HG03135 (cell line): ENCODE measurements around the gene CACNG4.

Source experiments
- ATAC-seq: cut with Tn5 transposase; IDR thresholded peaks from one replicate; pipeline ENCODE4 v1.9.1; 2021; ENCODE audit warnings: mild to moderate bottlenecking, moderate library complexity; ENCODE audit not compliant: unreplicated experiment

The CACNG4 gene

GRCh38 chr17:66963909-66964771, at the start of gene CACNG4:
TSS of gene CACNG4 (plus strand) at chr17:66964707. CDS start at chr17:66964912, 205 bp downstream.
- no peak for ATAC-seq

DNA sequence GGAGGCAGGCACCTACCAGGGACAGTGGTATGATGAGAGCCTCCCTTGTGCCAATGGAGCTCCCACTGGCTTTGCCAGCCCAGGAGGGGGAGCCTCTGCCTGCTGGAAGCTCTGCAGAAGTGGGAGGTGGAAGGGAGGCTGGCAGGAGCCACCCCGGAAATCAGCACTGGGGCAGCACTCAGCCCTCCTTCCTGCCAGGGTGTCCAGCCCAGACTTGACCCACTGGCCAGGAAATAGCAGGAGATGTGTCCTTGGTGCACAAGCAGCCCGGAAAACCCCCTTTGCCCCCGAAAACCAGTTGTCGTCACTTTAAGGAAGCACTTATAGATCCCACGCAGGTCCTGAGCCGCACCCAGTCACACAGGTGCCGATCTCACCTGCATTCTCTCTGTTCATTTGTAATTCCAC, 49.3 kb upstream of the CACNG4 start:
- ATAC-seq = no peak

DNA sequence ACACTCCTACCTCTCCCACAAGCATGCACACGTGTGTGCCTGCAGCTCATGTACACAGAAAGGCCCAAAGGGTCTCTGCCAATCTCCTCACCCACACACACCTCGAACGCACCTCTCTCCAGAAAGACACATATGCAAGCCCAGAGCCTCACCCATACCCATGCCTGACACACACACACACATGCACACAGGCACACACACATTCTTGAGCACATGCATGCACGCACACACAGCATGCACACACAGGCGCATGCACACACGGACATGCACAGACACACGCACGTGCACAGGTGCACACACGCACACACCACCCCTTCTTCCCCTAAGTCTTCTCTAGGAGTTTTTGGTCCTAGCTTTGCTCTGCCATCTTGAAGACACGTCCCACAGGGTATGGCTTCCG, 48.7 kb upstream of the CACNG4 start:
- ATAC-seq = no peak

- ATAC-seq = no peak
These were observed 47.6 kb upstream of the CACNG4 start for GRCh38 chr17:66916946-66917345.

DNA sequence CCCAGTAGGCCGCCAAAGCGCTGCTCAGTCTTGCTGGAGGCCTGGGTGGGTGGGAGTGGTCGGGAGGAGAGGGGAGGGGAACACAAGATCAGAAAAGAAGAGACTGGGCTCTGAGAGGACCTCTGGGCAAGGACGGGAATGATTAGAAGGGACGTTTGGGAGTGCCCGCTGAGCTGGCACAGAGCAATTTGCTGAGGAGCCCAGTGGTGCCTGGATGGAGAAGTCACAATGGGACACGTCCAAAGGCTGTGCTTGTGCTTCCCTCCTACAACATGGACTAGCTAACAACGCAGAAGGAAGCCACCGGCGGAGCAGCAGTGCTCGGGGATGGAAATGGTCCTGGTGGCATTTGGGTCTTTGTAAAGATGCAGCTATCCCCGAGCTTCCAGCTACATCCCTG, 45.6 kb upstream of the CACNG4 start:
- ATAC-seq = no peak

DNA sequence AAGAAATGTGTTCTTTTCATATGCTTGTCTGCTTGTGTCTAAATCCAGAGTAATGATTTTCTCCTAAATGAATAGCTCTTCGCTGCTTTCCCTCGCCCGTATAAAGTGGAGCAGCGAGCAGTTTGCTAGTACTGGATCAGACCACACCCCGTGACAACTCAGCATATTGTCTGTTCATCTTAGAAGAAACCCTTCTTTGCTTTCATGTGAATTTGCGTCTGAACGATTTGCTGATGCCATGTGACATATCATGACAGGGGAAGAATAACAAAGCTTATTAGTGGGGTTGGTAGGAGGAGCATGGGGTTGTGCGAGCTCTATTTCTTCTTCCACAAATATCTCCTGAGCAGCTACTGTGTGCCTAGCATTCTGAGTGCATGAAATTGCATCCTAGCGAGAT, 44.1 kb upstream of the CACNG4 start:
- ATAC-seq = no peak

- ATAC-seq = no peak
These were observed 43.6 kb upstream of the CACNG4 start for GRCh38 chr17:66920950-66921349.

- no peak for ATAC-seq
These were observed 40.6 kb upstream of the CACNG4 start for GRCh38 chr17:66923886-66924285.

- no peak for ATAC-seq
These were observed 38.6 kb upstream of the CACNG4 start for GRCh38 chr17:66925811-66926500.

- ATAC-seq = no peak
These were observed 35.6 kb upstream of the CACNG4 start for GRCh38 chr17:66928949-66929348.

DNA sequence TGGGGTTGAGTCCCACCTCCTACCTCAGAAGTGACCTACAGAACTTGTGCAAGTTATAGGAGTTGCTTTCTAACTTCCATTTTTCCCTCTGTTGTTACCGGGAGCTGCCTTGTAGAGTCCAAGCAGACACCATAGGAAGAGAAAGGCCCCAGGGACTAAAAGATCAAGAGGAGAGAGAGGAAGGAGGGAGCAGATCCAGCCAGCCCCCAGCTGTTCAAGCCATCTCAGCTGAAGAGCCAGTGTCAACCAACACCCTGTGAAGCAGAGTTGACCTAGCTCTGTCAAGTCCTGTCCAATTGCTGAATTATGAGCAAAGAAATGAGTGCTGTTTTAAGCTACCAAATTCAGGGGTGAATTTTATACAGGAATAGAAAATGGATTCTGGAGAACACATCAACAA, 34.9 kb upstream of the CACNG4 start:
- no peak for ATAC-seq

DNA sequence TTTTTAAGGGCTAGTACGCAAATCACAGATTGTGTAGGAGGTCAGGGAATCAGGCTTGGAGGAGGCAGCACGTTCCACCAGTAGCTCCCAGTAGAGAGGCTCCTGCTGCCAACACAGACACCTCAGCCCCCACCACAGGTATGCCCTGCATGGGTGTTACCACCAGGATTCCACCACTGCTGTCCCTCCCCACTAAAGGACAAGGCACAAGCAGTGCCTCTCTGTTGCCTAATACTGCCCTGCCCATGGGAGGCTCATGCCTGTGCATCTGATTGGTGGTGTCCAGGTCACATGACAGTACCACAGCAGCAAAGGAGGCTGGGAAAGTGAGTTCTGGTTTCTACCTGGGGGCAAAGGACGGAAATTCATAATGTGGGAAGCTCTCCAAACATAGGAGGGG, 33.6 kb upstream of the CACNG4 start:
- ATAC-seq = no peak

- no peak for ATAC-seq
These were observed 32.2 kb upstream of the CACNG4 start for GRCh38 chr17:66932311-66932710.

GRCh38 chr17:66934040-66934439, 30.5 kb upstream of the CACNG4 start:
- ATAC-seq = no peak

- ATAC-seq = no peak
These were observed 28.8 kb upstream of the CACNG4 start for GRCh38 chr17:66935717-66936116.

DNA sequence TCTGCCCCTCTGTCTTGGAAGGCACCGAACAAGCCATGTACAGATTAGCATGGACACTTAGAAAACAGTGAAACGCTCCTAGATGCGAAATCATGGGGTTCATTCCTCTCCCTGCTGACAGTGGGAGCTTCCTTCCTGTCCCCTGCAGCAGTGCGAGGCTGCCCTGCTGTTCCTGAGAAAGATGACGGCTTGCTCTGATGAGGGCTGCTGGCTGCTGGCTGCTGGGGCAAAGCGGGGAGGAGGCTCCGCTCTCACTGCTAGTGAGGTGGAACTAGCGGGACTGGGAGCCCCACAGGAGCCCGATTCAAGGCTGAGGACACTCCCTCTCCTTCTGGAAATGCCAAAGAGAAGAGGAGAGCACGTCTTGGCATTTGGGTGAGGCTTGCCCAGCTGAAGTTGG, 25.9 kb upstream of the CACNG4 start:
- ATAC-seq = no peak

GRCh38 chr17:66939461-66940114, 24.9 kb upstream of the CACNG4 start:
- no peak for ATAC-seq

- no peak for ATAC-seq
These were observed 23.3 kb upstream of the CACNG4 start for GRCh38 chr17:66941249-66941648.

- ATAC-seq = no peak
These were observed 22.6 kb upstream of the CACNG4 start for GRCh38 chr17:66941773-66942450.

GRCh38 chr17:66942451-66943264, 21.8 kb upstream of the CACNG4 start:
- no peak for ATAC-seq
